Middle frontal gyrus (tissue), 1 donor: Measurements from ENCODE around the gene NBPF9.
"Not testable (repeated sequence)": the region's sequence is repeated elsewhere in the genome, so short reads cannot be mapped to it uniquely, and the experiment has no call there.

Experiments
- DNase-seq: peaks from one replicate; pipeline ENCODE4 v3.0.0-alpha.2; 2015; ENCODE audit warnings: low spot score; ENCODE audit errors: extremely low spot score

NBPF9 gene

GRCh38 chr1:149103109-149104081 lies at the start of gene NBPF9:
TSS of gene NBPF9 (minus strand) at chr1:149103551. CDS start at chr1:149082139, 21,412 bp downstream.
- DNase-seq, result not testable (repeated sequence)

DNA sequence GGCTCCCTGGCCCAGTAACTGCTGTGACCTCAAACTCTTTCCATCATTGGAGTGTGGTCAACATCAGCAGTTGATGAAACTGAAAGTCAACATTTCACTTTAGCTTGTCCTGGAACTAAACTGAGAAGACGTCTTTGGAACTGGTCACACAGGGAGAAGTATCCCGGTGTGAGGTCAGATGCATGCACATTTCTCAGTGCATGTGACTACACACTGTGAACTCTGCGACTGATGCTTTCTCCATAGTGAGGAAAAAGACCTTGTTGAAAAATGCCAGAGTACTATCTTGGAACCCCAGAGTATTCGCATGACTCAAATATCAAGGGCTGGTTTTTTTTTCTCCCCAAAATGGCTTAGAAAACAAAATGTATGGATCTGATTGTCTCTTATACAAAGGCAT lies 46.6 kb upstream of the NBPF9 start:
- DNase-seq, result not testable (repeated sequence)

- DNase-seq, result not testable (repeated sequence)
These were observed 34.2 kb upstream of the NBPF9 start for GRCh38 chr1:149137585-149137984.

DNA sequence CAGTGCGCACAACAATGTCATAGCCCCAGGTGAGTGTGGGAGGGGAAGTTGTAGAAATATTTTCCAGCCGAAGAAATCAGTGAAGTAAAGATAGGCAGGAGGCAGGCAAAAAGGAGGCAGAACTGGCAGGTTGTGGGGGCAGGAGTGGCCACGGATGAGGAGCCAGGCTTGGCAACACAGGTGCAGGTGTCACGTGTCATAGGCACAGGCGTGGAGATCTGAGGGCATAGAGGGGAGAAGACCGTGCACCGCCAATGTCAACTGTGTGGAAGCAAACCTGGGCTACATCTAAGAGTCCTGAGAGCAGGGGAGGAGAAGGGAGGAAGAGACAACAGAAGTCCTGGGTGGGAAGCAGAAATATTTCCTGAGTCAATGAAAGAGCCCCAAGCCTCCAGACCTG lies 27.6 kb upstream of the NBPF9 start:
- DNase-seq, result not testable (repeated sequence)

- DNase-seq, result not testable (repeated sequence)
These were observed 25.9 kb upstream of the NBPF9 start for GRCh38 chr1:149129245-149129644.

GRCh38 chr1:149126555-149127145 lies 23.3 kb upstream of the NBPF9 start:
- not testable (repeated sequence) for DNase-seq

- DNase-seq, result not testable (repeated sequence)
These were observed 20.9 kb upstream of the NBPF9 start for GRCh38 chr1:149123948-149124926.

DNA sequence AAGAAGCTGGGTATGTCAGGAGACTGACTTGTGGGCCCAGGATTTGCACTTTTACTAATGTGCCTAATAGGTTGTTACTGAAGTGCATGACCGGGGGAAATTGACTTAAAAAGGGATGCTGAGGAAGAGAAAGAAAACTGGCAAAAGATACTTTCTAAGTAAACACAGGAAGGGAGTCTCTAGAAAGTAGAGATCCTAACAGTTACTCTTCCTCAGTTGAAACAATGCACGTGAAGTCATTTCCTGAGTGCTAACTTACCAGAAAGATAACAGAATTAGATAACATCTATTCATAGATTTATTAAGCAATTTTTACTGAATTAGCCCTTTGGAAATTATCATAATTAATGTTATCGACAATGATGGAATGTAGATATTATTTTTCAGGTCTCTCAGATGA lies 9.5 kb upstream of the NBPF9 start:
- DNase-seq, result not testable (repeated sequence)

GRCh38 chr1:149110343-149110742 lies 7.0 kb upstream of the NBPF9 start:
- not testable (repeated sequence) for DNase-seq

DNA sequence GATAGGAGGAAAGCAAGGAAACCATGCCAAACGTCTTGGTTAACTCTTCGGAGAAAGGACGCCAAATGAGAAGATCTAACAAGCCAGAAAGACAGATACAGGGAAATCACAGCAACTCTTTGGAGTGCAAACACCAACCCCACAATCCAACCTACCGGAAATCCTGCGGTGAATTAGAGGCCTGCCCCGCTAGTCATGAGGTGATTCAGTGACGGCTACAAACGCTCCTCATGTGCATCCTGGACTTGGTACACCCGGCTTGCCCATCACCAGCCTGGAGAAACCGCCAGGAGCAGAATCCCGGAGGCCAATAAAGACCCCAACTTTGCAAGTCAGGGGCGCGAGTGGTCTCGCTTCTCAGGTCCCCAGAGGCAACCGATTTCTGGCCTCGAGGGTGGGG lies 777 bp downstream of the NBPF9 start:
- DNase-seq, result not testable (repeated sequence)

DNA sequence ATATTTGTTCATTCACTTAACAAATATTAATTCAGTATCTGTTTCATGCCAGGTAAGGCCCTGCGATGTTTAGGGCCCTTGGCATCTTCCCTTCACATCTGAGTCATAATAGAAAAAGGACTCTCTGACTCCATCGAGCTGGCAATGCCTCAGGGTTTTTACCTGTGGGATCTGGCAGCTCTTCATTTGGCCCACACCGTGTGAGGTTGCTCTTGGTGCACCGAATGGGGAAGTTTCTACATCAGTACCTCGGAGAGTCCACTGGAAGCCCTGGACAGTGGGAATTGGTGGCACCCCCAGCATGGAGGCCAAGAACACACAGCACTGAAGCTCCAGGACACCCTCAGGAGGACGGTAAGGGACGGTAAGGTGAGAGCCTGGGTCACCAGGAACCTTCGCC lies 5.1 kb downstream of the NBPF9 start:
- not testable (repeated sequence) for DNase-seq

GRCh38 chr1:149093155-149093554 lies 10.2 kb downstream of the NBPF9 start:
- DNase-seq, result not testable (repeated sequence)

DNA sequence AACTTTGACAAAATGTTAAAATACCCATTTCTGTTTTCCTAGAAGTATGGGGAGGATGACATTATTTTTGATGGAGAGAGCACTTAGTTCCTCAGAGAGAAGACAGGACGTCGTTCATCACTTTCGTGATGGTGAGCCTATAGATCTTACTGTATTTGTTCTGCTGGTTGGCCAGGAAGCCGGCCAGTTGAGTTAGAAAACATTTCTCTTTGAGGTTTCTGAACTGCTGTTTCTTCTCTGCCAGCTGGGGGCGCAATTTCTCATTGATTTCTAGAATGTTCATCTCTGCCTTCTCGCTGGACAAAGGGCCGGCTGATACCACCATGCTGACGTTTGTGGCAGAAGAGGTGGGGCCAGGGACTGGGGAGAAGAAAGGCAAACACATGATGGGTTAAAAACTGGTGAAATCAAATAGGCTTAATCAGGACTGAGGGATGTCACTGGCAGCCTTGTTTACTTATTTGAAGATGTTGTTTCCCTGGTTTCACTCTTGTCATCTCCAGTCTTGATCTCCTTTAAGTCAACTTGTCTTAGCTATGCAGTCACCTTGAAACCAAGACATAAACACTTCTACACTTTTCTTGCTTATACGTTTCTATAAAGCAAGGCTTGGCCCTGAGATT lies 27.7 kb downstream of the NBPF9 start:
- not testable (repeated sequence) for DNase-seq

DNA sequence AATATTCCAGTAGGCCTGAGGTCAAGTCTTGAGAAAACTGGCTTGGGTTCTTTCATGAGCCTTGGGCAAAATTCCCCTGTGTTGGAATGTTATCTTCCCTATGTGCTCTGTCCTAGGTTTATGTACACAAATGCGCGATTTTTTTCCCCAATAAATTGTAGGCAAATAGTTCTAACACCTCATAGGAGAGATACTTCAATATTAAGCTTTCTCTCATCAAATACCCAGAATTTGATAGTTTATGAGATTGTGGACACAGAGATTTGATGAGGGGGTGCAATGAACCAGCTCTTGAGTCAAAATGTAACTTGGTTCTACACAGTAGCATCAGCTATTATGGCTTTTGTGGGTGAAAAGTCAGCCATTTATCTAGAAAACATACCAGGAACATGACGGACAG lies 38.7 kb downstream of the NBPF9 start:
- DNase-seq, result not testable (repeated sequence)

- not testable (repeated sequence) for DNase-seq
These were observed 60.3 kb downstream of the NBPF9 start for GRCh38 chr1:149043056-149043455.

DNA sequence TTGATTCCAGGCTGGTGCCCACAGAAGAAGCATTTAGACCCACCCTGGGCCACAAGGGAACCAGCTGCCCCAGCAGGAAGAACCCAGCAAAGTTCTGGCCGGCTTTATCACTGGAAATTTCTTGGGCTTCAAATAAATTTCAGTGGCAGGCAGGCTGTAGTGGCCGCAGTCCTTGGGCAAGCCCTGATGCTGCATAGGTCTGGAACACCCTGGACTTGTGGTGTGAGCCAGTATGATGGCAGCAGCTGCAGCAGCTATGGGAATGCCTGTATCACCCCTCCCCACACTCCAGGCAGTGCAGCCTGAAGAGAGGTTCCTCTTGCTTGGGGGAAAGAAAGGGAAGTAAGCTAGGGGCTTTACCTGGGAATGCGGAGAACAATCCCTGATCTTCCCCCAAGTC lies 69.4 kb downstream of the NBPF9 start:
- DNase-seq, result not testable (repeated sequence)

GRCh38 chr1:149024327-149024726 lies 79.0 kb downstream of the NBPF9 start:
- DNase-seq, result not testable (repeated sequence)

DNA sequence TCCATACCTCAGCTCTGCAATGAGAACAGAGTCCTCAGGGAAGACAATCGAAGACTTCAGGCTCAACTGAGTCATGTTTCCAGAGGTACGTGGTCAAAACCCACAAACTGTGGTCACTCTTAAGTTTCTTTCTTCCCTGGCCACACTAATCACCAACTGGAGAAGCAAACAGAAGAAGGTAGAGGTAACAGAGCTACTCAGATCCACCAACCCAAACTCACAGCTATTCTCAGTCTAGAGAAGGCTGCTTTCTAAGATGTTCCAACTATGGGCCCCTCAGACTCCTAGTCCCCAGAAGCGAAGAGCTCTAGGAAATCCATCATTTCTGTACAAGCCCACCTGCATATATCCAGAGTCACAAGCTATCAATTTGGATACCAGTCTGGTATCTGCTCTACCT lies 84.8 kb downstream of the NBPF9 start:
- not testable (repeated sequence) for DNase-seq

GRCh38 chr1:149016626-149017025 lies 86.7 kb downstream of the NBPF9 start:
- not testable (repeated sequence) for DNase-seq

GRCh38 chr1:149015522-149015921 lies 87.8 kb downstream of the NBPF9 start:
- not testable (repeated sequence) for DNase-seq

DNA sequence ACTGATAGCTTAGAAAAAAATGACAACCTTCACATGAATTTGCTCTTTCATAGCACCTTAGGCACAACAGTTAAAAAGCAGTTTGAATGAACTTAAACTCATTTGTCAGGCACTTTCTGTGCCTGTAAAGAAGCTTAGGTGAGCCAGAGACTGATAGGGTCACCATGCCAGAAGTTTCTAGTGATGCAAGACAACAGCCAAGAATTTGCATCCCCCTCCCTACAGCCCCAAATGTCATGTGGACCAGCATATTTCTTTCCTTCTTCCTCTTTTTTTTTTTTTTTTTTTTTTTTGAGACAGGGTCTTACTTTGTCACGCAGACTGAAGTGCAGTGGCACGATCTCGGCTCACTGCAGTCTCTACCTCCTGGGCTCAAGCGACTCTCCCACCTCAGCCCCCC lies 89.8 kb downstream of the NBPF9 start:
- not testable (repeated sequence) for DNase-seq
